Activated CD8-positive, alpha-beta memory T cell treated with anti-CD3 and anti-CD28 coated beads, Interleukin-2, amount 50 U/mL, for 48 hours (primary cell): ENCODE results near the gene EPX.

Experiments
- DNase-seq: peaks from one replicate; pipeline ENCODE4 v3.0.0-alpha.2; 2020

Gene EPX

DNA sequence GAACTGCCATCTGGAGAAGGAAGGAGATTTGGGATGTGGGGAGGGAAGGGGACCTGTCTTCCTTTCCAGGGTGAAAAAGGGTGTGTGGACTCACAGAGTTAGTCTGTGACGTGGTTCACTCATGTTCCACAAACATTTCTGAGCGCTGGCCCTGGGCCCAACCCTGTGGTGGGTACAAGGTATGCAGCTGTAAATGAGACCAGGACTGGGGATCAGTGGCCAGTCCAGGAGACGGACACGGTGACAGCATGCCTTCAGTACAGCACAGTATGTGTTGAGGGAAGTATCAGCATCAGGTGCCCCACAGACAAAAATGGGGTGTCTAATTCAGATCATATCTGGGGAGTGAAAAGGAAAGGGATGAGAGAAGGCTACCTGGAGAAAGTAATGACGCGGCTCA lies 5.5 kb upstream of the EPX start:
- no peak for DNase-seq

DNA sequence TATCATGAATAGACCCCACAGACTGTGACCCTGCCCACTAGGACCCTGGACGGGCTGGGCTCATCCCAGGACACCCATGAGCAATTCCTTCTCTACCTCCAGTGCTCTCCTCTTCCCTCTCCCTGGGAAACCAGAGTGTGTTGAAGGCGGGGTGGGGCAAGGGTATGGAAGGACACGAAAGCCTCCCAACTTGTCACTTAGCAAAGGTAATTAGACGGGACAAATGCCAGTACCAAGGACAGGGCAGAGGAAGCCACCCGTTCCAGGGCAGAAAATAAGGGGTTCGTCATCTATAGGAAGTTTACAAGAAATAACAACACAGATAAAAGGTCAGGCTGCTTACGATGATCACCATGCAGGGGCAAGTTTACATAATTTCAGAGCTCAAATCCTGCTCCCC lies 4.9 kb upstream of the EPX start:
- DNase-seq: no peak

DNA sequence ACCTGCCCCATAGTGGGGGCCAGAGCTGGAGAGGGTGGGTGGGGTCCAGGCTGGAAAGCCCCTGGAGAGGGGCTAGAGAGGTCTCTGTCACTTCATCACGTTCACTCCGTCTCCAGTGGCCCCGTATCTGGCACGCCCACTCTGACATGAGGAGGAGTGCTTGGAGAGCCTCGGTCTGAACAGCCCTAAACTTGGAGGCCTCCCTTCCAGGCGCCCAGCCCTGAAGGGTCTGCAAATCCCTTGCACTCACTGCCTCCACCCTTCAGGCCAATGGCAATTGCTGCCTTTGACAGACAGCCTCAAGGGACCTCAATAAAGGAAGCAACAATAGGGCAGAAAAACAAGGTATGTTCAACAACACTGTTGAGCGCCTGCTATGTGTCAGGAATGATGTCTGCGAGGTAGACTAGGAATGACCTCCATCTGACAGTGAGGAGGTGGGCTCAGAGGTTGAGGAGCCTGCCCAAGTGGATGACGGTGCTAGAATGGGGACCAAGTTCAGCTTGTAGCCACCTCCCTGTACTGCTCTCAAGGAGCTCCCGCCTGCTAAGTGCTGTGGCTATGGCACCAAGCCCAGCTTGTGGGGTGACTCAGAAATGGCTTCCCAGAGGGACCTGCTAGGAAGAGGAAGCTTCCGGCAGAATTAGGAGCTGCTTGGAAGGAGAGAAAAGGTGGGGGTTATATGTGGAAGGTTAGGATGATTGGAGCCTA lies 2.9 kb upstream of the EPX start:
- no peak for DNase-seq

DNA sequence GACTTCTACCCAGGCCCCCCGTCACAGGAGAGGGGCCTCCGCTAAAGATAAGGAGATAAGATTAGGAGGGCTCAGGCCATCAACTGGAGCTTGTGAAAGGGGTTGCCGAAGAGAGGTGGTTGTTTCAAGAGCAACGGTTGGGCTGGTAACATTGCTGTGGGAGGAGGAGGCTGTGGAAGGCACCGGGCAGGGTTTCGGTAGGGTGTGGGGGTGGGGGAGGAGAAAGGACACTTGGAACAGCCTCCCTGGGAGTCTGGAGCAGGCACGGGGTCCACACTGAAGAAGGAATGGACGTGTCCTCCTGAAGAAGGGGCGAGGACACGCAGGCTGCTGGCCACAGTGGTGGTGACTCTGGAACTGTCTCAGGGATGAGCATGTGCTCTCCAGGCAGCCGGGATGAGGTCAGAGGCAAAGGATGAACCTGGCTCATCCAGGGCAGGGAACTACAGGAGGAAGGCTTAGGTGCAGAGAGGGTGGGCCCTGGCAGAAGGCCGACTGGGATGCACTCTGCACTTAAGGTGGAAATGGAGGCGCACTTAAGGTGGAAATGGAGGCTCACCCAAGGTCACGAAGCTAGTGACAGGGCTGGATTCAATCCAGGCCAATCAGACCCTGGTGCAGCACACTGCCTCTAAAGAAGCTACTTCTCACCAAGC lies 1.2 kb upstream of the EPX start:
- DNase-seq: no peak

DNA sequence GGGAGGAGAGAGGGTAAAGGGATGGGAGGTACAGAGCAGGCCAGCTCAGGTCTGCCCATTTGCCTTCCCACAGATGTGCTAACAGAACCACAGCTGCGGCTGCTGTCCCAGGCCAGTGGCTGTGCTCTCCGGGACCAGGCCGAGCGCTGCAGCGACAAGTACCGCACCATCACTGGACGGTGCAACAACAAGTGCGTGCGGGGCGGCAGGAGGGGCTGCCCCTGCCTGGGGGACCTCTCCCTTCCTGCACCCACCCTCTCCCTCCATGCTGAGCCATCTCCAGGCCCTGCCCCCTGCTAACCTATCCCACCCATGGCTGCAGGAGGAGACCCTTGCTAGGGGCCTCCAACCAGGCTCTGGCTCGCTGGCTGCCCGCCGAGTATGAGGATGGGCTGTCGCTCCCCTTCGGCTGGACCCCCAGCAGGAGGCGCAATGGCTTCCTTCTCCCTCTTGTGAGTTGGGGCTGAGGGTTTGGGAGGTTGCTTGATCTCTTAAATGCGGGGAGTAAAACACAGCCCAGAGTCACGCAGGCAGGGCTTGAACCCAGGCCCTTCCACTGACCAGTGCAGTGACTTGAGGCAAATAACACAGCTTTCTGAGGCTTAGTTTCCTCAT lies 1.2 kb downstream of the EPX start:
- no peak for DNase-seq

DNA sequence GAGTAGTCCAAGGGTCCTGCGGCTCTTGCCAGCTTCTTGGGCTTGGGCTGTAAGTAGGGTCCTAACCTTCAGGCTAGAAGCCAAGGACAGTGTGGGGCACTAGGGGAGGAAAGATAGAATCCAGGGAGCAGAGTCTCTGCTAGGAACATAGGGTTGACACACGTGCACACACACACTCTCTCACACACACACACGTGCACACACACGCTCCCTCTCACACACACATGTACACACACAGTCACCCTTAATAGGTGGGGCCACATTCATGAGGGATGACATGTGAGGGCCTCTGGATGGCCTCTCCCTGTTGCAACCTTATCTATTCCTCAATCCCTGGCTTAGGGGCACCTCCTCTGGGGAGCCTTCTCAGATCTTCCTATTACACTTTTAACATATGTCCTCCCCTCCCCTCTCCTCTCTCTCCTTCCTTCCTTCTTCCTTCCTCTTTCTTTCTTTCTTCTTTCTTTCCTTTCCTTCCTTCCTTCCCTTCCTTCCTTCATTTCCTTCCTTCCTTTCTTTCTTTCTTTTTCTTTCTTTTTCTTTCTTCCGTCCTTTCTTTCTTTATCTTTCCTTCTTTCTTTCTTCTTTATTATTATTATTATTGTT lies 3.1 kb downstream of the EPX start:
- DNase-seq: no peak

DNA sequence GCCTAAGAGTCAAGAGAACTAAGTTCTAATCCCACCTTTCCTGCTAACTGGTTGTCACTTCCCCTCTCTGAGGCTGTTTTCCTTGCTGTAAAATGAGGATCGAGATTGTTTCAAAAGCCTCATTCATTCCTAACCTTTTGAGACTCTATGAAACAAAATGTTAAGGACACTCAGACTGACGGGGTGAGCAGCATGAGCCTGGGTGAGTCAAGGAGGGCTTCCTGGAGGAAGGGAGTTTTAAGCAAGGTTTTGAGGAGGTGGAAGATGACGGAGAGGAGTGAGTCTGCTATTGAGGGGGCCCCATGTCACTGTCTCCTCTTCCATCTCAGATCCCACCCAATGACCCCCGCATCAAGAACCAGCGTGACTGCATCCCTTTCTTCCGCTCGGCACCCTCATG lies 4.1 kb downstream of the EPX start:
- DNase-seq: no peak

DNA sequence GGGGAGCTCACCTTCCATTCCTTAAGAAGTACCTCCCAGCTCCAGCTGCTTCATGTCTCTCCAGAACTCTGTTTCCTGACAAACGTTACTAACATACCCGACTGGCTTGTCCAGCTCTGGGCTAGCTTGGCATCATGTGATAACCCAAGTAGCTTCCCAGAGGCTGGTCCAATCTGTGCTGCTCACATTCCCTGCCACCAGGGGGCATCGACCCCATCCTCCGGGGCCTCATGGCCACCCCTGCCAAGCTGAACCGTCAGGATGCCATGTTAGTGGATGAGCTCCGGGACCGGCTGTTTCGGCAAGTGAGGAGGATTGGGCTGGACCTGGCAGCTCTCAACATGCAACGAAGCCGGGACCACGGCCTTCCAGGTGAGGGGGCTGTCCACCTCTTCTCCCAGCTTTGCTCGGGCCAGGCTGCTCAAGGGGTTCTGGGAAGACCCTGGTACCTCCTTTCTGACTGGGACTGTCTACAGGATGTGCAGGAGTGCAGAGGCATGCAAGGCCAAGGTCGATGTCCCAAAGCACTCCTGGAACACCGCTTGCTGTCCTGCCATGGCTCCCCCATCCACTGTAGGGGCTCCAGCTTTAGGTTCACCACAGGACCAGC lies 7.6 kb downstream of the EPX start:
- DNase-seq: peak; percentile 84

DNA sequence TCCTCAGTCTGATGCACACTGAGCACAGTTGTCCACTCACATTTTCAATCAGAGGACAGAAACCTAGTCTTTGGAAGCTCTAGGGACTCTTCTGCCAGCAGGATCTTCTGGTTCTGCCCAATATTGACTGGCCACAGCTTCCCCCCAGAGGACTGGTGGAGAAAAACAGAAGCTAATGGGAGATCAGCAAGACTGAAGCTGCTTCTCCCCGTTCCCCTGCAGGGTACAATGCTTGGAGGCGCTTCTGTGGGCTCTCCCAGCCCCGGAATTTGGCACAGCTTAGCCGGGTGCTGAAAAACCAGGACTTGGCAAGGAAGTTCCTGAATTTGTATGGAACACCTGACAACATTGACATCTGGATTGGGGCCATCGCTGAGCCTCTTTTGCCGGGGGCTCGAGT lies 10.3 kb downstream of the EPX start:
- DNase-seq: no peak

DNA sequence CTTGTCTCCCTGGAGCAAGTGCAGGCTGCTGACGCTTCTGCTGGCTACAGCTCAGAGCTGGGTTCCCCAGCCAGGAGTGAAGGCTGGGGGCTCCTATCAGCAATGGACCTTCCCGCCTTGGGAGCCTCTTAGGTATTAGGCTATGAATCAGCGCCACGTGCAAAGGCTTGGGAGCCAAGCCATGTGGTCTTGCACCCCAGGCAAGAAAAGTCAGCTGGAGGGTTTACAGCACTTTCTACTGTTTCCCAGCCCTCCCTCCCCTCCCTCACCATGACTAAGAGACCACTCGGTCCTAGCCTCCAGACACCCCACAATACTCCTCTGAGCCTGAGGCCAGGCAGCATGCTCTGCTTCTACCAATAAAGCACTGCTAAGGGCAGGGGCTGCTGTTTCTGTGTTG lies 12.3 kb downstream of the EPX start:
- DNase-seq: no peak

DNA sequence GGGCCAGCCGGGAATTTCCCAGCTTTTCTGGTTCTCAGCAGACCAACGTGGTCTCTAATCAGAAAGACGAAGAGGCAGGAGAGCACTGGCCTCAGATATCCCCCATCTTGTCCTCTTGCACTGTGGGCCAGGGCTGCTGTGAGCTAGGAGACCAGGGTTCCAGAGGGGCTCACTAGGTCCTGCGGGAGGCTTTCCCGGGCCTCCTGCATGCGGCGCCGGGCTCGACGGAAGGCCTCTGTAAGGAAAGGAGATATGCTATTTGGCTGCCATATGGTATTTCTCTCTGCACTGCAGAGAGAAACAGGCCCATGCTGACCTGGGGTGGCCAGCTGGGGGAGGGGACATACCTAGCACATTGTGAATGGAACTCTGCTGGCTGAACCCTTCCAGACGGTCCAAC lies 13.4 kb downstream of the EPX start:
- no peak for DNase-seq

DNA sequence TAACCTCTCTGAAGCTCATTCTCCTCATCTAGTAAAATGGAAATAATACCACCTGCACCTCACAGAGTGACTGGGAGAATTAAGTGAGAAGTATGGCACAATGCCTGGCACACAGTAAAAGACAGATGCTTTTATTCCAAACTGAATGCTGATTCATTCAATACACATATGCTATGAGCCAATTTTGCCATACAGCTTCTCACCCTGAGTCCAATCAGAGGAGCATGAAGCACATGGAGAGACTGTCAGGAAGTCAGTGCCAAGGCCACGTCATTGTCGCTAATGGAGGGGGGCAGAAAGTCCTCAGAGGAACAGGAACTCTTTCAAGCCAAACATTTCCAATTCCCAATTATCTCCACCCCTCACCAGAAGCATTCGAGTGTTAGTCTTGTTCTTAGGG lies 14.9 kb downstream of the EPX start:
- DNase-seq: no peak

DNA sequence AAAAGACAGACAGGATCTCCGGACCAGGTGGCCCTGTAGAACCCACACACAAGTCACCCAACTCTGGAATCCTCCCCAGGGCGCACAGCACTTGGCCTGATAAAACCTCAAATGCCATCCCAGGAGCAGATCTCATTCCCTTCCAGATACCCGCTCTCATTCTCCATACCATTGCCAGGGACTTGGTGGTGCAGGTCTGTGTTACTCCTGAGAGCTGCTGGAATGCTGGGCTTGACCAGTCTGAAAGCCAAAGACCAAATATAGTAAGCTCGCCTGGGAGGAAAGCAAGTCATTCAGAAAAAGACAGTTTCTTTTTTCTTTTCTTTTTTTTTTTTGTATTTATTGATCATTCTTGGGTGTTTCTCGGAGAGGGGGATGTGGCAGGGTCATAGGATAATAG lies 15.8 kb downstream of the EPX start:
- no peak for DNase-seq

DNA sequence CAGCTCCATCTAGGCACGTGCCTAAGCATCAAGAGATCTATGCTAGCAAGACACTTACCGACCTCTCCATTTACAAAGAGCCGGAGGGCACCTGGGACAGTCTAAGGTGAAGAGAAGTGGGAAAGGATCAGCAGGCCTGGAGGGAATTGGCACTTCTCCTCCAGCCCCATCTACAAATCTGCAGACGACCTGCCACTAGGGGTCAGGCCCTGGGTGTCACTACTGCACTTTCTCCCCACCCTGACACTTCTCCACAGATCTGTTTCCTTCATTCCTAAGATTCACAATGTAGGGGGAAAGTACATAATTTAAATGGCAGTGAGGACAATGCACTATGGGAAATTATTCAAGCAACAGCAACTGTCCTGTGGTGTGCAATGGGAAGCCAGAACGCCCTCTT lies 18.4 kb downstream of the EPX start:
- DNase-seq: no peak

DNA sequence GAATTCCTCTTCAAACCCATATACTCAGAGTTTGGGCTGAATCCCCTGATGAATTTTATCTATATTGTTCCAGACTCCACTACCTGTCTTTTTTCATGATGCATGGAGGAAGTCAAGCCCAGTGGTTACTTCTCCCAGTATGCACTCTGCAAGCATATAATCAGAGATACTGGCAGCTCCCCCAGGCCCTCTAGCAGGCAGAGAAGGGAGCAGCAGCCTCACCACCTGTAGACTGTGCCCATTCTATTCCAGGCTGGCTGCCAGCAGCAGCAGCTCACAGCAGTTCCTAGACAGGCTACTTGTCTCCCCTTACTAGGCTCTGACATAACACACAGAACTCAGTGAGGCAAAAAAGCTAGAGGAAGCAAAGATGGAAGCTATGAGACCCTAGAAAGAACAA lies 23.2 kb downstream of the EPX start:
- DNase-seq: no peak

DNA sequence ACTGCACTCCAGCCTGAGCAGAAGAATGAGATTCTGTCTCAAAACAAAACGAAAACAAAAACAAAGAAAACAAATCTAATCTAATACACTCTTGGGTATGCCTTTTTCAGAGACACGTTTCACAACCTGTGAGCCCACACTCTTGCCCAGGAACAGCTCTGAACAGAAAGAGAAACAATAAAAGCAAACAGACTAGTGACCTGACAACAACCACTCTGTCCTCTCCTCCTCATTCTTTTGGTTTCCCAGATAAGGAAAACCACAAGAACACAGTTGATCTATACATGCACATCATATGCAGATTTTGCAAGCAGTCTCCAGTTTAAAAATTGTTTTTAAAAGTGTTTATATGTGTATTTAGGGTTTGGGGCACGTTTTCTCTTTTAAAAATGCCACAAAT lies 25.2 kb downstream of the EPX start:
- DNase-seq: no peak

DNA sequence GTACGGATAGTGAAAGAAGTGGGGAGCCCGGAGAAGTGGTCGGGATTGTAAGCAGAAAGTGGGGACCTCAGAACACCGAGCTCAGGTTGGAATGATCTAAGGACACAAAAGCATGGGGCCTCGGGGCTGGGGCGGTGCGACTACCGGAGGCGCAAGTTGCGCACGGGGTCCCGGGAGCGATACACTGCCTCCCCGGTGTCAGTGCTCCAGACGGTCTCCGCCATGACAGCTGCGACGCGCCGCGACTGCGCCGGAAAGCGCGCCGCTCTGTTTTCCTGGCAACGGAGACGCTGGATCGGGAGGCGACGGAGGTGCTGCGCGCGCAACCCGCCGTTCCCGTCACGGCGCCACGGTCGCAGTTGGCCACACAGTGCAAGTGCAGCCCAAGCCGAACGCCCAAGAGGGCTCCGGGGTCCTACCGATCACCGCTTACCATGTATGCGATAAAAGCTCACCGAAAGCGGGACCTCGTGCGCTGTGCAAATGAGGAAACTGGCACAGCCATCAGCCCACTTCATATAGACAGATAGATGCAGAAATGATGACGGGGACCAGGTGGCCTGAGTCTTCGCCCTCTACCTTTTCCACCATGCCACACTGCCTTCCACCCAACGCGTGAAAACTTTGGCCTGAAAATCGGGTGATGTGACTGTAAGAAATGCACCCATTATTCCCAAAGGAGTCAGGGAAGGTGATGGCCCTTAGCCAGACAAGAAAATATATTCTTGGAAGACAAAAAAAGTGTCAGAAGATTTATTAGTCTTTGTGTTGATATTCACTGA lies 26.7 kb downstream of the EPX start, which contains the start of gene MKS1:
Gene MKS1, minus strand, starts transcription at position 249 of the 782 bp plus-strand sequence. Its CDS starts 25 bp downstream, at position 224.
- DNase-seq: peak; percentile 98

DNA sequence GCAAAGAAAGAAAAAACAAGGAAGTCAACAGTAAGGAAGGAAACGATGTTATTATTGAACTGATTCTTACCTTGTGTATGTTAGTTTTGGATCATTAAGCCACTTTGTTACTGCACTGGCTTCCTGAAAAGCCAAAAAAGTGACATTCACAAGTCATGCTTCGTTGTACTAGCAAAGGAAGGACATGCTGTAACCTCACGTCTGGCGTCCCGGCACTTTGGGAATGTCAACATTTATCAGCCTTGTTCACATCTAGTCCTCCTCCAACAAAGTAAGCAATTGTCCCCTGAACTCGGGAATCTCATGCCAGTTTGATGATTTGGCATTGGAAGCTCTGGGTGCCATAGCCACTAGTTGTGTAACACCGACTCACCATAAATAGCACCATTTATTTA lies 27.3 kb downstream of the EPX start:
- no peak for DNase-seq

DNA sequence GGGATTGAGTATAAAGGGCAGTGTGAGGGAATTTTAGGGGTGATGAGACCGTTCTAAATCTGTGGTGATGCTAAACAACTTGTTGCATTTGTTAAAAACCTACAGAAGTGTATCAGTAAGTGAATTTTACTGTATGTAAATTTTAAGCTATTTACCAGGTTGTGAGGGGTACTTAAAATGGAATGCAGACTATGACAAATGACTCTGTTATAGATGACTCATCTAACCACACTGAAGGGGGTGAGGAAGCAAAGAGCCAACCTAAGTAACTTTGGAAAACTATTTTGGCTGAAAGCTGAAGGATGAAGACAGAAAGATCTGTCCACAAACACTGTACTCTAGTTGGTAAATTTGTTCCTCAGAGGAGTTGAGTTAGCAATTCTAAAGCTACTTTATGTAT lies 31.8 kb downstream of the EPX start:
- DNase-seq: no peak

DNA sequence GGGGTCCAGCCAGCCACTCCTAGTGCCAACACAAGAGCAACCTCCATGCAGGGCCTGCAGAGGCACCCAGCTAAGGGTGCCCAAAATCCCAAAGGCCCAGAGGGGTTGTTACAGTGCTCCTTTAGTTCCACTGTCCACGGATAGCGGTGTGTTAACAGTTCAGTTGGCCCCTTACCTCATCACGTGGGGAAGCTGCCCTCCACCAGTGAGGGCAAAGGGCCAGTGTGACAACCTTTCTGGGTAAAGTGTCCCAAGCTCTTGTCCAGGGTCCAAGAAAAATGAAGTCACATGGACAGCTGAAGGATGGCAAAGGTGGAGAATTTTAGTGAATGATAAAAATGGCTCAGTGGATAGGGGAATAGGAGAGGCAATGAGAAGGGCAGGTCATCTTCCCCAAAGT lies 35.2 kb downstream of the EPX start:
- no peak for DNase-seq

DNA sequence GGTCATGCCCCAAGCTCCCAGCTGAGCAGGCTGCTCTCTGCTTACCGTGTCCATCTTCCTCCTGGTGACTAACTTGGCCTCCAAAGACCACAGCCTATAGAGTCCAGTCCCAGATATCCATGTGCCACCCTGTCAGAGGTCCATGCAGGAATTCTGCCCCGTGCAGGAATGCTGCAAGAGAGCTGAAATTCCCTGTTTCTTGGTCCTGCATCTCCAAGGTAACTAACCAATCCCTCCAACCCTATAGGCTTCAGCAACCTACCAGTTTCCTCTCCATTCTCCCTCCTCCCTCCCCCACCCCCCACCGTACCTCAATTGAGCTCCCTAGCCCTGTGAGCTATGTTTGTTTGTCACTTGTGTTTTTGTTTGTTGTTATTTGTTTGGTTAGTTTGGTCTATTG lies 36.2 kb downstream of the EPX start:
- no peak for DNase-seq

DNA sequence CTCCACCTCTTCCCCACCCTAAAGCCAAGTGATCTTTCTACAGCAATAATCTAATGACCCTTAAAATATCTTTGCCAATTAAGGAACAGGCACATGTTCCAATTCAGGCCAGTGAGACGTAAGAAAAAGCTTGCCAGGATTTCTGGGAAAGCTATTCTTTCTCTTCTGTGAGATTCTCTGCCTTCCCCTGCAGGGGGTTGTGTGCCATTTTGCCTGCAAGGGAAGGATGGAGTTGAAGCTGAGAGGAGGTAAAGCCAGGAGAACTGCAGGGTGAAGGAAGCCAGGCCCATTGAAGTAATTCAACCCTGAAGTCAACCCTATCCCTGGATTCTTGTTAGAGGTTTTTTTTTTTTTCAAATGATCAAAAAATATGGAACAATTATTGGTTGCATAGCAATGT lies 36.9 kb downstream of the EPX start:
- DNase-seq: no peak

DNA sequence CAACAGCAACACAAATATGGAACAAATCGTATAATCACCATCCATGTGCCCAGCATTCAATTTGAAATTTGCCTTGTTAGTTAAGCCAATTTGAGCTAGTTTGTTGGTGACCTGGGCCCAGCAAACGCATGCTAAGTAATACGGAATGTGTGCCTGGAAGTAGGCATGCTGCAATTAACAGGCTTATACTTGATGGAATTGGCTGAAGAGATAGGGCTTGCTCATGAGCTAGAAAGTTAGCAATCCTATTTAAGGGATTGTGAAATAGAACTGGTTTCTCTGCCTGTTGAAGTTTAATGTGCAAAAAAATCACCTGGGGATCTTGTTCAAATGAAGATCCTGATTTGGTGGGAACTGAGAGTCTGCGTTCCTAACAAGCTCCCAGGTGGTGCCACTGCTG lies 37.4 kb downstream of the EPX start:
- DNase-seq: no peak
